ENCODE measurements around the gene KRT79. TPM values are rescaled to one million over a fixed set of nuclear protein-coding genes. Genes with fewer than 3 reads are reported as not detected.

The KRT79 gene
- polyA plus RNA-seq, 4 donors: 0.31 TPM; not detected in 3

GRCh38 chr12:52772188-52772587 lies 61.9 kb downstream of the KRT79 start:
- H3K27me3 ChIP-seq (ENCODE audit: control insufficient read depth in 3 of 3, insufficient read depth in 3 of 3, low read length in 3 of 3): peaks cover 0 to 9% (median 0%) of the 10 kb centered on the region in 3 donors
- H3K27ac ChIP-seq (ENCODE audit: low read depth in 1 of 3, low read length in 2 of 3): no peak overlapping the region
- DNase-seq: no peak
- no peak for FAIRE-seq
- WGBS, 3 donors: 85 to 88% (median 86%) methylated on average over 4 of the region's 4 CpGs
- no peak overlapping the region for H3K4me3 ChIP-seq (ENCODE audit: low read depth in 1 of 3, low read length in 3 of 3)
- no peaks in the 10 kb centered on the region for H3K36me3 ChIP-seq (ENCODE audit: control insufficient read depth in 3 of 3, insufficient read depth in 2 of 3, low read depth in 1 of 3, low read length in 3 of 3)
- no peaks in the 10 kb centered on the region for H3K4me1 ChIP-seq (ENCODE audit: control insufficient read depth in 3 of 3, insufficient read depth in 2 of 3, low read depth in 1 of 3, low read length in 2 of 3)
- H3K9me3 ChIP-seq (ENCODE audit: control insufficient read depth in 2 of 2, insufficient read depth in 1 of 2, low read depth in 1 of 2, low read length in 1 of 2): no peaks in the 10 kb centered on the region

GRCh38 chr12:52771505-52771904 lies 62.6 kb downstream of the KRT79 start:
- H3K36me3 ChIP-seq (ENCODE audit: control insufficient read depth in 3 of 3, insufficient read depth in 2 of 3, low read depth in 1 of 3, low read length in 3 of 3): no peaks in the 10 kb centered on the region
- no peak overlapping the region for H3K27ac ChIP-seq (ENCODE audit: low read depth in 1 of 3, low read length in 2 of 3)
- DNase-seq: peak in 1 of 2 donors; percentile 2
- H3K9me3 ChIP-seq (ENCODE audit: control insufficient read depth in 2 of 2, insufficient read depth in 1 of 2, low read depth in 1 of 2, low read length in 1 of 2): no peaks in the 10 kb centered on the region
- peaks cover 0 to 9% (median 1%) of the 10 kb centered on the region in 3 donors for H3K27me3 ChIP-seq (ENCODE audit: control insufficient read depth in 3 of 3, insufficient read depth in 3 of 3, low read length in 3 of 3)
- no peaks in the 10 kb centered on the region for H3K4me1 ChIP-seq (ENCODE audit: control insufficient read depth in 3 of 3, insufficient read depth in 2 of 3, low read depth in 1 of 3, low read length in 2 of 3)
- H3K4me3 ChIP-seq (ENCODE audit: low read depth in 1 of 3, low read length in 3 of 3): no peak overlapping the region
- WGBS, 3 donors: 60 to 80% (median 77%) methylated on average over 4 of the region's 4 CpGs
- FAIRE-seq: no peak

Other genes starting within 250 kb of the KRT79 start
- gene KRT72, start 232.8 kb downstream of the KRT79 start, polyA plus RNA-seq: 10 to 100 TPM in 1 of 4 donors, 1 to 10 TPM in 2, not detected in 1; 3.2 to 24.6 (median 9.8) TPM
- 1 to 10 TPM in 2 of 4 donors, under 1 TPM in 1, not detected in 1; 0.84 to 2.2 (median 1.4) TPM for gene KRT73, start 215.8 kb downstream of the KRT79 start, polyA plus RNA-seq
- 1 to 10 TPM in 3 of 4 donors, not detected in 1; 1.1 to 2.2 (median 1.1) TPM for gene KRT2, start 182.1 kb downstream of the KRT79 start, polyA plus RNA-seq
- under 1 TPM in 1 of 4 donors, not detected in 3; 0.50 TPM for gene KRT1, start 153.9 kb downstream of the KRT79 start, polyA plus RNA-seq
- under 1 TPM in 2 of 4 donors, not detected in 2; 0.01 to 0.86 TPM for gene KRT77, start 130.8 kb downstream of the KRT79 start, polyA plus RNA-seq
- not detected for gene KRT76, start 57.0 kb downstream of the KRT79 start, polyA plus RNA-seq
- not detected for gene KRT3, start 38.2 kb downstream of the KRT79 start, polyA plus RNA-seq
- 10 to 100 TPM in 1 of 4 donors, 1 to 10 TPM in 2, under 1 TPM in 1; 0.04 to 12.3 (median 4.4) TPM for gene KRT4, start 20.2 kb downstream of the KRT79 start, polyA plus RNA-seq
- gene KRT78, start 14.7 kb upstream of the KRT79 start, polyA plus RNA-seq: 1 to 10 TPM in 1 of 4 donors, under 1 TPM in 2, not detected in 1; 0.30 to 1.8 (median 0.54) TPM
- 1,000 to 10,000 TPM; 1,795 to 3,002 (median 2,423) TPM for gene KRT8, start 70.8 kb upstream of the KRT79 start, polyA plus RNA-seq
- 1,000 to 10,000 TPM in 1 of 4 donors, 100 to 1,000 TPM in 3; 484 to 1,243 (median 612) TPM for gene KRT18, start 114.8 kb upstream of the KRT79 start, polyA plus RNA-seq
- gene EIF4B, start 172.1 kb upstream of the KRT79 start, polyA plus RNA-seq: 100 to 1,000 TPM; 160 to 422 (median 206) TPM
- gene TNS2, start 215.8 kb upstream of the KRT79 start, polyA plus RNA-seq: 10 to 100 TPM in 3 of 4 donors, 1 to 10 TPM in 1; 5.8 to 52.9 (median 25.0) TPM
- gene SPRYD3, start 245.1 kb upstream of the KRT79 start, polyA plus RNA-seq: 10 to 100 TPM; 19.7 to 37.6 (median 22.9) TPM